HG02884 (cell line): ENCODE measurements around the gene CLIC4.
A peak's percentile ranks its signal among the peaks of the same experiment; 100 is the strongest.
"Not testable (repeated sequence)": the region's sequence is repeated elsewhere in the genome, so short reads cannot be mapped to it uniquely, and the experiment has no call there.

Experiments
- ATAC-seq: cut with Tn5 transposase; IDR thresholded peaks from one replicate; pipeline ENCODE4 v1.9.1; 2021; ENCODE audit warnings: mild to moderate bottlenecking, moderate library complexity; ENCODE audit not compliant: unreplicated experiment

The CLIC4 gene

GRCh38 chr1:24717887-24718650, 27.2 kb upstream of the CLIC4 start:
- no peak for ATAC-seq

- no peak for ATAC-seq
Measured at GRCh38 chr1:24720152-24720551, 25.1 kb upstream of the CLIC4 start.

GRCh38 chr1:24721533-24721932, 23.7 kb upstream of the CLIC4 start:
- ATAC-seq, result no peak

- not testable (repeated sequence) for ATAC-seq
Measured at GRCh38 chr1:24722073-24723035, 22.9 kb upstream of the CLIC4 start.

- ATAC-seq, result no peak
Measured at GRCh38 chr1:24724345-24725208, 20.7 kb upstream of the CLIC4 start.

- no peak for ATAC-seq
Measured at GRCh38 chr1:24725209-24725651, 20.0 kb upstream of the CLIC4 start.

GRCh38 chr1:24726741-24727140, 18.5 kb upstream of the CLIC4 start:
- no peak for ATAC-seq

GRCh38 chr1:24727501-24728216, 17.6 kb upstream of the CLIC4 start:
- ATAC-seq, result peak; percentile 52

- no peak for ATAC-seq
Measured at GRCh38 chr1:24728982-24729381, 16.3 kb upstream of the CLIC4 start.

GRCh38 chr1:24732186-24732885, 12.9 kb upstream of the CLIC4 start:
- ATAC-seq, result no peak

- peak; percentile 65 for ATAC-seq
Measured at GRCh38 chr1:24733342-24733741, 11.9 kb upstream of the CLIC4 start.

GRCh38 chr1:24735156-24735508, 10.1 kb upstream of the CLIC4 start:
- ATAC-seq, result no peak

GRCh38 chr1:24735509-24736375, 9.5 kb upstream of the CLIC4 start:
- ATAC-seq, result no peak

- ATAC-seq, result no peak
Measured at GRCh38 chr1:24737368-24738117, 7.7 kb upstream of the CLIC4 start.

- ATAC-seq, result no peak
Measured at GRCh38 chr1:24739241-24739640, 6.0 kb upstream of the CLIC4 start.

- ATAC-seq, result no peak
Measured at GRCh38 chr1:24742090-24742938, 2.9 kb upstream of the CLIC4 start.
